ENCODE measurements around the gene TUBB4A.

TUBB4A gene

DNA sequence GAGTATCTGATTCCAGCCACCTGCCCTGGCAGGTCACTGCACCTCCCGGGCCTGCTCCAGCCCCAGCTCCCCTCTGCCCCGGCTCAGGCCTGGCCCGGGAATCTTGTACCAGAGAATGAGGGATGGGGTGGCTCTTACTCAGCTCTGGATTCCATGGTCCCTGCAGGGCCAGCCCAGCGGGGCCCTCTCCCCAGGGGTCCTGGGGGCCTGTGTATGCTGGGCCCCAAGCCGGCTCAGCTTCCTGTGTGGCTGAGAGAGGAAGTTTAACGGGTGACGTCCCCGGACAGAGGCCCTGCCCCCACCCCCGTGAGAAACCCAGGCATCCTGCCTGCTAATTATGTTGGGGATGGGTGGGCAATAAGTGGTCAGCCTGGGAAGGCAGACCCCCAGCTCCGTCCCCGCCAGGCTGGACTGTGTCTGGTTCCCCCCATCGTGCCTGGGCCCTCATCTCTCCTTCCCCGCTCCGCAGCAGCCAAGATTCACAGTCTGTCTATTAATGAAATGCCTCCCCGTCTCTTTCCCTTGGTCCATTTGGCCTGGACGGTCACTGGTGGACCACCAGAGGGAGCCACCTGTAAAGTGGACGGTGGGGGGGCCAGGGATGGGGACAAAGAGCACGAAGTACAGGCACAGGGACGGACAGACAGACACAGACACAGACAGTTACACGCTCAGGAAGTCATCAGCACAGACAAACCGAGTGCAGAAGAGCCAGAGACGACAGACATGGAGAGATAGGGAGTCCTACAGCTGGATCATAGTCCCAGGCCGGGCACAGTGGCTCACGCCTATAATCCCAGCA, 20.4 kb downstream of the TUBB4A start, which contains the start of gene DENND1C:
Gene DENND1C, minus strand, starts transcription at position 247 of the 802 bp plus-strand sequence. Its CDS starts 92 bp downstream, at position 155.
- Histone ChIP-seq H4K20me1 (ENCODE audit: low read depth, low read length) (no peaks in the 10 kb centered on the region), H3K27ac (ENCODE audit: low read depth, low read length) (peak within 1 kb of the TSS; percentile 57), H3K27me3 (ENCODE audit: low read length) (no peaks in the 10 kb centered on the region), H3K4me2 (ENCODE audit: low read depth, low read length, poor library complexity, severe bottlenecking) (peak within 1 kb of the TSS; percentile 78), H3K9ac (ENCODE audit: low read length) (peak within 1 kb of the TSS; percentile 76), H3K9me3 (ENCODE audit: insufficient read depth, low read length) (no peaks in the 10 kb centered on the region), H2AFZ (ENCODE audit: low read depth, low read length, severe bottlenecking) (peak within 1 kb of the TSS; percentile 87), H3K36me3 (ENCODE audit: low read length) (no peaks in the 10 kb centered on the region), H3K9me2 (replicated peaks; ENCODE audit: insufficient read depth, low read length) (no peaks in the 10 kb centered on the region), H3F3A (ENCODE audit: insufficient read depth) (no peaks in the 10 kb centered on the region), H3K79me2 (ENCODE audit: insufficient read depth, low read length) (peaks cover 4% of the 10 kb centered on the region; the same call in 1 of the 2 replicates), H3K4me3 (ENCODE audit: insufficient read depth, low read length, poor library complexity, severe bottlenecking) (peak within 1 kb of the TSS; percentile 55)
- TF ChIP-seq, protein P1, sequence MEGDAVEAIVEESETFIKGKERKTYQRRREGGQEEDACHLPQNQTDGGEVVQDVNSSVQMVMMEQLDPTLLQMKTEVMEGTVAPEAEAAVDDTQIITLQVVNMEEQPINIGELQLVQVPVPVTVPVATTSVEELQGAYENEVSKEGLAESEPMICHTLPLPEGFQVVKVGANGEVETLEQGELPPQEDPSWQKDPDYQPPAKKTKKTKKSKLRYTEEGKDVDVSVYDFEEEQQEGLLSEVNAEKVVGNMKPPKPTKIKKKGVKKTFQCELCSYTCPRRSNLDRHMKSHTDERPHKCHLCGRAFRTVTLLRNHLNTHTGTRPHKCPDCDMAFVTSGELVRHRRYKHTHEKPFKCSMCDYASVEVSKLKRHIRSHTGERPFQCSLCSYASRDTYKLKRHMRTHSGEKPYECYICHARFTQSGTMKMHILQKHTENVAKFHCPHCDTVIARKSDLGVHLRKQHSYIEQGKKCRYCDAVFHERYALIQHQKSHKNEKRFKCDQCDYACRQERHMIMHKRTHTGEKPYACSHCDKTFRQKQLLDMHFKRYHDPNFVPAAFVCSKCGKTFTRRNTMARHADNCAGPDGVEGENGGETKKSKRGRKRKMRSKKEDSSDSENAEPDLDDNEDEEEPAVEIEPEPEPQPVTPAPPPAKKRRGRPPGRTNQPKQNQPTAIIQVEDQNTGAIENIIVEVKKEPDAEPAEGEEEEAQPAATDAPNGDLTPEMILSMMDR (IDR thresholded peaks at IDR 0.05; ENCODE audit: insufficient read depth, low read length, poor library complexity, severe bottlenecking) = no peak
- no peak for TF ChIP-seq EZH2phosphoT487 (conservative IDR thresholded peaks at IDR 0.05; ENCODE audit: low read length)

DNA sequence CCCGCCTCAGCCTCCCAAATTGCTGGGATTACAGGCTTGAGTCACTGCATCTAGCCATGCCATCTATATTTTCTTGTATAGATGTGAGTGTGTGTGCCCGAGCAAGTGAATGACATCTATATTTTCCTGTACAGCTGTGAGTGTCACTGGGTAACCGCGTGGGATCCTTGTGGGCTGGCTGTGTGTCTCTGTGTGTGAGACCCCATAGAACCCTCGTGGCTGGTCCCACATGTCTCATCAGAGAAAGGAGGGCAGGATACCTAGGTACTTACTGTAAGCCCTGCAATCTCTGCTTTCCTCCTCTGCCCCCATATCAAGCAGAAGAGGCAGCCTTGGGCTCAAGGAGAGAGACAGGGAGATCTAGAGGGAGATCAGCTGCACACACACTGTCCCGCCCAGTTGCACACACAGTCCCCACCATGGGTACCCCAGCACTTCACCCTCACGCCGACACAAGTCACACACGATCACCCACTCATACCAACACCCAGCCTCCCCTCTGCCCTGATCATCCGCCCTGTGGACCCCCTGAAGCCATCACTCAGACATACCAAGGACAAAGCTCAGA, 21.2 kb downstream of the TUBB4A start:
- H3K9ac ChIP-seq (ENCODE audit: low read length) = peak overlapping the region; percentile 76
- H3K9me3 ChIP-seq (ENCODE audit: insufficient read depth, low read length) = no peaks in the 10 kb centered on the region
- H3F3A ChIP-seq (ENCODE audit: insufficient read depth) = no peaks in the 10 kb centered on the region
- H3K4me3 ChIP-seq (ENCODE audit: insufficient read depth, low read length, poor library complexity, severe bottlenecking) = peak overlapping the region; percentile 55
- no peaks in the 10 kb centered on the region for H3K36me3 ChIP-seq (ENCODE audit: low read length)
- no peaks in the 10 kb centered on the region for H3K27me3 ChIP-seq (ENCODE audit: low read length)
- TF ChIP-seq, protein P1 (IDR thresholded peaks at IDR 0.05; ENCODE audit: insufficient read depth, low read length, poor library complexity, severe bottlenecking) = no peak
- TF ChIP-seq EZH2phosphoT487 (conservative IDR thresholded peaks at IDR 0.05; ENCODE audit: low read length) = no peak
- H3K27ac ChIP-seq (ENCODE audit: low read depth, low read length) = peak overlapping the region; percentile 57
- peak overlapping the region; percentile 87 for H2AFZ ChIP-seq (ENCODE audit: low read depth, low read length, severe bottlenecking)
- H3K79me2 ChIP-seq (ENCODE audit: insufficient read depth, low read length) = peaks cover 4% of the 10 kb centered on the region; the same call in 1 of the 2 replicates
- peak overlapping the region; percentile 78 for H3K4me2 ChIP-seq (ENCODE audit: low read depth, low read length, poor library complexity, severe bottlenecking)
- no peaks in the 10 kb centered on the region for H4K20me1 ChIP-seq (ENCODE audit: low read depth, low read length)
- H3K9me2 ChIP-seq (replicated peaks; ENCODE audit: insufficient read depth, low read length) = no peaks in the 10 kb centered on the region

DNA sequence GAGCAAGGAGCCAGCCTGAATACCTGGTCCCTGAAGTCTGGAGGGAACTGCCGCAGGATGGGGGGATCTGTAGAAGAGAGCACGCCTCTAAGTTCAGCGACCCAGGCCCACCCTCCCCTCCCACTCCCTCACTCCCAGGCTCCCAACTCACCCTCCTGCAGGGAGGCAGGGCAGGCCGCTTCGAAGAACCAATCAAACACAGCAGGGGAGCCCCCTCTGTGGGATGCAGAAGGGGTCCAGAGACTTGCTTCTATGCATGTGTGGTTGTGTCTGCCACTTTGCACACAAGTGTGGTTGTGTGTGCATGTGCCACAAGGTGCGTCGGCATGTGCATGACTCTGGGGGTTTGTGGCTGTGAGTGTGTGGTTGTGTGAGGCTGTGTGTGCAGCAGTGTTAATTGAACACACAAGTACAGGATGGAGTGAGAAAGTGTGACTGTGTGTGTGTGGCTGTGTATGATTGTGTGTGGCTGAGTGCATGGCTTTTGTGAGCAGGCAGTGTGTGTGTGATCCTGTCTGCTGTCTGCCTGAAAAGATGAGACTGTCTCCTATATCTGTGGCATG, 22.2 kb downstream of the TUBB4A start:
- Histone ChIP-seq H4K20me1 (ENCODE audit: low read depth, low read length) (no peaks in the 10 kb centered on the region), H2AFZ (ENCODE audit: low read depth, low read length, severe bottlenecking) (no peak overlapping the region), H3K4me3 (ENCODE audit: insufficient read depth, low read length, poor library complexity, severe bottlenecking) (no peak overlapping the region), H3K27ac (ENCODE audit: low read depth, low read length) (no peak overlapping the region), H3F3A (ENCODE audit: insufficient read depth) (no peaks in the 10 kb centered on the region), H3K27me3 (ENCODE audit: low read length) (no peaks in the 10 kb centered on the region), H3K9me2 (replicated peaks; ENCODE audit: insufficient read depth, low read length) (no peaks in the 10 kb centered on the region), H3K9me3 (ENCODE audit: insufficient read depth, low read length) (no peaks in the 10 kb centered on the region), H3K4me2 (ENCODE audit: low read depth, low read length, poor library complexity, severe bottlenecking) (no peak overlapping the region), H3K79me2 (ENCODE audit: insufficient read depth, low read length) (peaks cover 4% of the 10 kb centered on the region; the same call in 1 of the 2 replicates), H3K9ac (ENCODE audit: low read length) (no peak overlapping the region), H3K36me3 (ENCODE audit: low read length) (no peaks in the 10 kb centered on the region)
- TF ChIP-seq, protein P1 (IDR thresholded peaks at IDR 0.05; ENCODE audit: insufficient read depth, low read length, poor library complexity, severe bottlenecking) = no peak
- no peak for TF ChIP-seq EZH2phosphoT487 (conservative IDR thresholded peaks at IDR 0.05; ENCODE audit: low read length)
